Ramos (cell line): ENCODE measurements around the gene PLOD2.
"Not testable (repeated sequence)": the region's sequence is repeated elsewhere in the genome, so short reads cannot be mapped to it uniquely, and the experiment has no call there.

Experiments
- in situ Hi-C: fragments of 300-500 bp; cut with MboI; formaldehyde crosslinking; loops from one replicate; pipeline ENCODE4 v1.14.3; 2022; ENCODE audit warnings: low sequenced_read_pairs; ENCODE audit not compliant: unreplicated experiment

The PLOD2 gene

DNA sequence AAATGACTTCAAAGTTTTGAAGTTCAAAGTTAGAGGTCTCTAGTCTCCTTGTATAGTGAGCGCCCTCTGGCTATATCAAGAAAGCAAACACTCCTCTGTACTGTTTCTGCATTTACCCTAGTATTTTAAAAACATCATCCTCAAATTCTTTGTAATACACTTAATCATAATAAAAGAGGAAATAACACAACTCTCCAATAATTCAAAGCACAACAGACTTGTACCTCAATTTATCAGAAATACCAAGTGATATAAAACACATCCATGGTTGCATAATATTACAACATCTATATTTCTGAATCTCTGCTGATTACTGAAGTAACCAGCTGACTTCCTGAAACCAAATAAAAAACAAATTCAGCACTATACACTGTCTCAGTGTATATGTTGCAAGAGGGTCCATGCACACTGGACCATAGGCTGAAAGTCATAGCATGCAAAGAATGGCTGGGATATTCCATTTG, 12.5 kb downstream of the PLOD2 start:
- in situ Hi-C loops: no loop called here

DNA sequence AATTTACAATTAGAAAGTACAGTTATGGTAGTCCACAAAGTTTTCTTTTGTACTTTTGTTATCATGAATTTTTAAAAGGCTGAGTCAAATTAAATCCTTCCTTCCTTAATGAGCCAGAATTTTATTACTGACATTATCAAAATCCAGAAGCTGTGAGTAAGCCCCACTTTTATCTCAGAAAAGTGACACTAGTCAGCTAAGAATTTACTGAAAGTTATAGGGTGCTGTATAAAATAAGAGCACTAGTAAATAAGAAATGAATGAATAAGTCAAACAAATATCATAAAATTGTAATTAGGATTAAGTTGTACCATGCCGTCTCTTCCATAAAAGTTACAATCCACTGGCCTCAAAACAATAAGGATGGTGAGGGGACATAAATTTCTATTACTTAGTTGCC, 15.3 kb downstream of the PLOD2 start:
- in situ Hi-C loops: no loop called here

DNA sequence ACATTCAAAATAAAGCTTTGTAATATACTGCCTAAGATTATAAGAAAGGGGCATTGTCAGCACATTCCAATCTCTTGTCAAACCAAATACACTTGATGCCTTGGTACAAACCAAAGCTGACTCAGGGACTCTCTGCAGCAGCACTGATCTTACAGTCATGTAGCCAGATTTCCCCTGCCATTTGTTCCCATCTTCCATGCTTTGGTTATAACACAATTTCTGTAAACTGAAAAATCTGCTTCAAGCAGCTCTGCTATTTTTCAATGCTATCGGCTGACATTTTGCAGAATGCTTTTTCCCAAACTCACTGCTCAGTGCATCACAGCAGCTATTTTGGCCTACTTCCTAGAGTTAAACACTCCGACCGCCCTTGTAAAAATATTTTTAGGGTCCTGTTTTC, 18.2 kb downstream of the PLOD2 start:
- in situ Hi-C loops: no loop called here

DNA sequence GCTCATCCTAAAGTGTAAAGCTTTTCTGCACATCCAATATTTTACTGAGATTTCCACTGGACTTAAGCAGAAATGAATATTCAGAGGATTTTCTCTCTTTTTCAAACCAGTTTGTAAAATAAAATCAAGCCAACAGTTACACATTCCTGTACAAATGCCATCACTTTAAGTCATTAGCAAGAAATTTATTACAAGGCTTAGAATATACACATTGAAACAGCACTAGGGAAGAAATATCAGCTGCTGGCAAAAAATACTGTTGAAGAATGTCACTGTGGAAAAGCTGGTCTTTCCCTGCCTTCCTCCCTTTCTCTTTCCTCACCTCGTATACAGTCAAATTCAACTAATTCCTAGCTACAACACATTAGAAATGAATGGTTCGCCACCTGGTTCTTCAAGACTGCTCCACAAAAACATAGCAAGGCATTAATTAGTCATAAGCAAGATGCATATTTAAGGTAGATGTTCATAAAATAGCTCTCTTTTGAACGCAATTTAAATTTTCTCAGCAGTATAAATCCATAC, 21.3 kb downstream of the PLOD2 start:
- in situ Hi-C loops: no loop called here

DNA sequence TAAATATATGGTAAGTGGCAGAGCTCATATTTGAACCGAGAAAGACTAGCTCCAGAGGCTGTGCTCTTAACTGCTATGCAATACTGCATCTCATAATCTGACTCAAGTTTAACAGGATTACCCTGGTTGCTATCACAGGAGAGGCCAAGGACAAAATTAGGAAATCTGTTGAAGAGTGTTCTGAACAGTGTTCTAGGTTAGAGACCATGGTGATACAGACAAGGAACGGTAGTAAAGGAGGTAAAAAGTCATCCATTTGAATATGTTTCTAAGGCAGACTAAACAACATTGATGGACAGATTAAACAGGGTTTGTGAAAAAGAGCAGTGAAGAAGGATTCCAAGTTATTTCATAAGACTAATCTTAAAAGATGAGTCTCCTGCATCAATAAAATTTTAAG, 22.1 kb downstream of the PLOD2 start:
- in situ Hi-C loops: no loop called here

DNA sequence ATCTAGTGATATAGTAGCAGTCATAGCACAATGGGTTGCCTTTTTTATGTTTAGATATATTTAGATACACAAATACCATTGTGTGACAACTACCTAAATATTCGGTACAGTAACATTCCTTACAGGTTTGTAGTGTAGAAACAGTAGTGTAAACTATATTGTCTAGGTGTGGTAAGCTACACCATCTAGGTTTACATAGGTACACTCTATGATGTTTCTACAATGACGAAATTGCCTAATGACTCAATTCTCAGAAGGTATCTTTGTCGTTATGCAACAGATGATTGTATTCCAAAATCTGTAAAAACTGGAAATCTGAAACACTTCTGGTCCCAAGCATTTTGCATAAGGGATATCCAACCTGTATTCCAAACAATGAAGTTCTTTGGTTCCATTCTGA, 24.3 kb downstream of the PLOD2 start:
- in situ Hi-C loops: no loop called here

DNA sequence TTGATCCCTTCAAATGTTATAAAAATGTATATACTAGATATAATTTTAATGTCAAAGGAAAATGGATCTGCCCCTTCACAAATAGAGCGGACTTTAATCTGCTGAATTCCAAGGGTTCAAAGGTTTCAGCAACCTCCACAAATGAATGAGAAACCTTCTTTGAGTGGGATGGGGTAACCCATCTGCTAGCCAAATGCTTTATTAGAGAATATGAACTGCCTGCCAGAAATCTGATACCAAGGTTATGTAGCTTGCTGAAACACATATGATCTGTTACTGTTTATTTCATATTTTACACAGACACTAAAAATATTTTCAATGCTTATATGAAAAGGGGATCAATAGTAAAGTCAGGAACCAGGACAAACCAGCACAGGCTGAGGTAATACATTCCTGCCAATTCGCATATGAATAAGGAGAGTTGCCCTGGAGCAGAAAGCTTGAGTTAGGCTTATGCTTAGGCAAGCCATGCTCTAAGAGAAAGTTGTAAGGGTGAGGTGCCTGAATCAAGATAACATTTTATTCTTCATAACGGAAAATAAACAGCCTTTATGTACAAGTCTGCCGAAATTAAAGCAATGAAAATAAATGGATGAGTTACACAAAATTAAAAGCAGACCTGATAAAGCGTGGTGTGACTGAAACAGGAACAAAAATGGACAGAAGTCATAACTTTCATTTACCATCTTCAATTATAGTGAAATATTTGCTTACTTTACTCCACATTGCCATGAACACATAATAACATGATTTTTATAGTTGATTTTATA, 26.5 kb downstream of the PLOD2 start:
- in situ Hi-C loops: no loop called here

DNA sequence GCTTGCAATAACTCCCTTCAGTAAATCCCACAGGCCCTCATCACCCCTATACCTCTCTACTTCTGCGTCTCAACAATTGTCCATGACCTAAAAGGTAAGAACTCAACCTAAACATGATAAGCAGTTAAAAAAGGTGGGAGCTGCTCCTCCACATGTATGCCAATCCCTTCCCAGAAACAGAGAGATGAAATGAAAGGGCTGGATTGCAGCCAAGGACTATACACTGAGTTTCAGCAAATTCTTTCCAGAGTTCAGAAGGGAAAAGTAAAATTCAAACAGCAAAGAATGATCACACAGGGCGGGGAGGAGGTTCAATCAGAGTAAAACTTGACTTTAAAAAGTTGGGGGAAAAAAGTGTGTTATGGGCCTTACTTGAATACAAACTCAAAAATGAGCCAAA, 27.5 kb downstream of the PLOD2 start:
- in situ Hi-C loops: no loop called here

DNA sequence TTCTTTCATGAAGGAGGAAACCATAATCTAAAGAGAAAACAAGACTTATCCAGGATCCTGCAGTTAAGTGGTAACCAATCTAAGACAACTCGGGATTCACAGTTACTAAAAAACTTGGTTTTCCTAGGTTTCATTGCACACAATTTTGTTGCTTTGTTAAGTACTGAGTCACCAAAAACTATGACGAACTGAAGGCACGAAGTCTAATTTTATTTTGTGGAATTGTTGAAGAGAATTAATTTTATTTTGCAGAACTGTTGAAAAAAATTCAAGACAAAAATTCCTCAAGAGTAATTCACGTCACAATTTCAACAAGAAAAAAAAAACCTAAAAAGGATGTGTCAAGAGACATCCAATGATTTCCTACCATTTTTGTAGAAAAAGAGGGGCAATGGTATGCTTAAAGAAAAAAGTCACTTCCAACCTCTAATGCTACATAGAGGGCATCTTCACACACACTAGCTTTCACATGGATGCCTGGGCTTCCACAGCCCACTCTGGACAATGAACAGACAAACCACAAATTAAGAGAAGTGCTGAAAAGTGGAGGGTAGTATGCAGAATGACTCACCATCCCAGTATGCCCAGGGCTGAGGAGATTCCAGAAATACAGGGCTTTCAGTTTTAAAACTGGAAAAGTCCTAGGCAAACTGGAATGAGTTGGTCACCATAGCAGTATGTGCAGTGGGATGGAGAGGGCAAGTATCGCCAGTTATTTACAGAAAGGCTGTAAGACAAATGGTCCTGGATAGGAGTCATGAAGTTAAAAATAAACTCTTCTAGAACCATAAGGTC, 29.2 kb downstream of the PLOD2 start:
- in situ Hi-C loops: no loop called here

DNA sequence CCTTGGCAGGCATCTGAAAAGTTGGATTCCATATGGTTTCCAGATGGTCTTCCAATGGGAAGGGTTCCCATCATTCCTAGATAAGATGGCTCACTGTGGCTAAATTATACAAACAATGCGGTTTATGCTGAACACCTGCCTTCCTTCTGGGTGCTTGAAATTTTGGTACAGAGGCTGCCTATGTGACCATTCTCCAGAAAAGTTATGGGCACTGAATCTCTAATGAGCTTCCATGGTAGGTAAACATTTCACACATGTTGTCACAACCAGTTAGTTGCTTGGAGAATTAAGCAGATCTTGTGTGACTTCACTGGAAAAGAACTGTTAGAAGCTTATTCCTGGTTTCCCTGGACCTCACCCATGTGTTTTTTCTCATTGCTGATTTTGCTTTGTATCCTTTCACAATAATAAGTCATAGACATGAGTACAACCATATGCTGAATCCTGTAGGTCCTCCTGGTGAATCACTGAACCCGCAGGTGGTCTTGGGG, 30.1 kb downstream of the PLOD2 start:
- in situ Hi-C loops: no loop called here

DNA sequence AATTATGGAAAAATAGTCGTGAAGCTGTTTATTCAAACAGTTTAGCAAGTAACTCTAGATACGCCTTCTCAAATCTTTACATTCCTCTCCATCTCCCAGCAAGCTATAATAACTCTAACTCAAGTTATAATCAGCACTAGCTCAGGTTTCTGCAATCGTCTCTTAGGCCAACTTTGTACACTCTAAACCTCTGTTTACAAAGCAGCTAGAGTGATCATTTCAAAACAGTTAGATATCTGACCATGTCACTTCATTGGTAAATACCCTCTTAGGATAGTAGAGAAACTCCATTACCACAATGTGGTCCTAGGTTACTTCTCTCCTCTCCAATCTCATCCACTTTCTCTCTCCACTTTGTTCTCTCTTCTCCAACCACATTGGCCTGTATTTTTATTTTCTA, 31.2 kb downstream of the PLOD2 start:
- in situ Hi-C loops: no loop called here

DNA sequence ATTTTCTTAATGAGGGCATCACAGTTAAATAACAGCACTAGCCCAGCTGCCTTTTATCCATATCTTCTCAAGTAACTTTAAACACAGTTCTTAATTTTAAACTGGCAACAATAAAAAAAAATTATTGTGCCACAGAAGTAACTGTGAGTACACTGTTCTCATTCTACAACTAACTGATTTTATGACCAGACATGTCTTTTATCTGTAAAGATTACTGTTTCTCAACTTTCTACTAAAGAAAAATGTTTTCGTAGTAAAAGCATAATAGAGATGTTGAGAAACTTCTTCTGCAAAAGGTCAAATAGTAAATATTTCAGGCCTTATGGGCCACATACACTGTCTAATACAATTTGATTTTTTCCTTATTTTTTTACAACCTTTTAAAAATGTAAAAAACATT, 32.0 kb downstream of the PLOD2 start:
- in situ Hi-C loops: no loop called here

DNA sequence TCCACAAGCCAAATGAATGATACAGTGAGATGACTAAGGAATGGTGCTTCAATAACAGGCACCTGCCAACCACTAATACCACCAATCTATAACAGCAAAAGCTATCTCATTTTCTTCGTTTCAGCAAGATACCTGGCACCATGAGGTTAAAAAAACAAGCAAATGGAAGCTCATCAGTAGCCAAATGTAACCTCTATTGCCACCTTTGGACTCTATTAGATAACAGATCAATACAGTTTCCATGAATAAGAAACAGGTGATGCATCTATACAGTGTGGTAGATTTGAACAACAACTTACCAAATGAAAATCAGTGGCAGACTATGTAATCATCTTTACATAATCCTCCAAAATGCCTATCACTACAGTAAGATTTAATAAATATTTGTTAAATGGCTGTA, 32.8 kb downstream of the PLOD2 start:
- in situ Hi-C loops: no loop called here

DNA sequence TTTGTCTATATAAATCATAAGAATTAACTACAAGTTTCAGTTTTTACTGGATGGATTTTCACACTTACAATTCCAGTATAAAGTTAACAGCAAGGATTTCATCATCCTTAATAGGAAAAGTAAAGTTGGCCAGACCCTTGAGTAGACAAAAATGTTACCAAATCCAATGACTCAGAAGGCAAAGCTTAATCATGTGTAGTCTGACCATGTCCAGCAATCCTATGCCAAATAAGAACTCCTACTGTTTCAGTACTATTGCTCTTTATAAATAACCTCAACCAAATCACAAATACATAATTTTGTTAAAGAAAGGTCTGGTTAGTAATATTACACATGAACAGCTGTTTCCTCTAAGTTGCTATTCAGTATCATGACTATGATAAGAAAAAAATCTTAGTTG, 35.0 kb downstream of the PLOD2 start:
- in situ Hi-C loops: no loop called here

DNA sequence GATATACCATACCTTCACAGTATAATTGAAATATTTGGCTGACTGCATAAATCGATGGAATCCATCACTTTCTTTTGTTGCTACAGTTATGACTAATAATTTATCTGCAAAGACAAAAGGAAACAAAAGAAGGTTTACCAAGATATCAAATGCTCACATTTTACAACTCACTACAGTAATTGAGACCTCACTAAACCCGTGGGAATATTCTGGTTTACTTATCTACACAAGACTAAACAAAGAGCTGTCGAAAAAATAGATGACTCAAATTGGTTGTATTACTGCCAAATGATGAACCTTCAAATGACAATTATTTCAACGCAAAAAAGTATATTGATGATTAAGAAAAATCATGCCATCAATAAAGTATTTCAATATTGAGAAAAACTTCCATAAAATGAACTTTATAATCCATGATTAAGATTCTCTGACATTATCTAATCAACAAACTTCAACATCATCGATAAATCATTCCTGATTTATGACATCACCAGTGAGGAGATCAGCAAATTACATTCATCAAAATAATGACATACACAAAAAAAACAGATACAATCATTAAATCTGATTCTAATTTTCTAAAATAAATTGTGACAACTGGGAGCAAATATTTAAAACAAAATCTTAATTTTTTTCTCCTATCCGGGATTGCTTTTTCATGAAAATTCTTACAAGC, 36.7 kb downstream of the PLOD2 start:
- in situ Hi-C loops: no loop called here

DNA sequence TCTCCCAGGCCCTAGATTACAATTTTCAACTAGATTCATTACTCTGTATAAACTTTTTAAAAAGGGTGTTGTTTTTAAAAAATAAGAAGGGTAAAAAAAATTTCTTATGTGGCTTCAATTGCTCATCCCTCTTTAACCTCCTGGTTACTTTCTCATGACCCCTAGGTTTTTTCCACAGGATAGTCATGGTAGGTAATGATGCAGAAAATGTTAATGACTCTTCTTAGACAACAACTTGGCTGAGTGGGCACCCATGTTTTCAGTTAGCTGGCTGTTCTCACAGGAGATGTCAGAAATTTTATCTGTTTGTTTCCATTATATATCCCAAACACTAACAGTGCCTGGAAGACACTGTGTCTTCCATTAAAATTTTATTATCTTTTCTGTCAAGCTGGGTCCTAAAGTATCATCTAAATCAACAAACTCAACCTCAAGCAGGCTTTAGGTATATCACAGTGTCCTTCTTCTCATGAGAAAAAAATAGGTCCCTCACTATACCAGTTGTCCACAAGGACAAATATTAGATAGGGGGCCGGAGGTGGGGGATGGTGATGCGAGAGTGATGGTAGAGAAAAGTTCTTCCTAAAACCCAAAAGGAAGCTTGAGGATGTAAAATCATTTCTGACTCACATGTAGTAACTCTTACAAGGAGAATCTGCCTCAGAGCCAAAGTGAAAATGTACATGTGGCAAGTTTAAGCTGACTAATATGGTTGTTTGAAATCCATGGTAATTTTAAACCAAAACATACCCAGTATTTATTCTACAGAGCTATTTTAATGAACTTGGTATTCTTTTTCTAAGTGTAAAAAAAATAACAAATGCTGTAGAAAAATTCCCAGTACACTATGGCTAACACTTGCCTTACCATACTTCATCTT, 43.3 kb downstream of the PLOD2 start:
- in situ Hi-C loops: no loop called here

DNA sequence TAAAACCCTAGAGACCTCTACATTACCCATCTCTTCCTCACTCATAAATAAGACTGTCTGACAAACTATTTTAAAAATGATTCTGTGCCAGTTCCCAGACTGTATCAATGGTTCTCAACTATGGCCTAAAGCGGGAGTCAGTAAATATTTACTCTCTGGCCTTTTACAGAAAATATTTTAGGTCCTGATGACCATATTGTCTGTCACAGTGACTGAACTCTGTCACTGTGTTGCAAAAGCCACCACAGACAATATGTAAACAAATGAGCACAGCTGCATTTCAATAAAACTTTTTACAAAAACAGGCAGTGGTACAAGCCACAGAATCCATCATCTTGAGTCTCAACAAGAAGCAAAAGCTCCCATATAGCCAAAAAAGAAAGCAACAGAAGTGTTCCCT, 45.4 kb downstream of the PLOD2 start:
- in situ Hi-C loops: no loop called here

DNA sequence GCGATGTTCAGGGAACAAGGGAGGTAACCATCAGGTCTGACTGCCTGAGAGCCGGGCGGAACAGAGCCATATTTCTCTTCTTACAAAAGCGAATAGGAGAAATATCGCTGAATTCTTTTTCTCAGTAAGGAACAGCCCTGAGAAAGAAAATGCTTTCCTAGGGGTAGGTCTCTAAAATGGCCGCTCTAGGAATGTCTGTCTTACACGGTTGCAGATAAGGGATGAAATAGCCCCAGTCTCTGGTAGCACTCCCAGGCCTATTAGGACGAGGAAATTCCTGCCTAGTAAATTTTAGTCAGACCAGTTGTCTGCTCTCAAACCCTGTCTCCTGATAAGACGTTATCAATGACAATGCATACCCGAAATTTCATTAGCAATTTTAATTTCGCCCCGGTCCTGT, 47.2 kb downstream of the PLOD2 start:
- in situ Hi-C loops: not testable (repeated sequence)

DNA sequence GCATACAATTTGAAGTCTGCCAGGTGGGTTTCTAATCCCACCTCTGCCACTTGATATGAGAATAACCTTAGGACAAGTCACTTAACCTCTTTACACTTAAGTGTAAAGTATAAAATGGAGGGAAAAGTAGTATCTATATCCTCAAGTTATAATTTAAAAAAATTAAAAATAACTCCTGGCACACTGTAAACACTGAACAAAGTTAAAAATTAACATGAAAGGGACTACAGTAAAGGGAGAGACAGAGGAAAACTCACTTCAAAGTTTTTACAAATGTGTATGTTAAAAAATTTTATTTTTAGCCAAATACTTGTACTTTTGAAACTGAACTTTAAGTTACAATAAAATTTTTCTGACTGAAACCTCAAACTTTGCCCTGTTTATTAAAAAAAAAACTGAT, 49.6 kb downstream of the PLOD2 start:
- in situ Hi-C loops: no loop called here

DNA sequence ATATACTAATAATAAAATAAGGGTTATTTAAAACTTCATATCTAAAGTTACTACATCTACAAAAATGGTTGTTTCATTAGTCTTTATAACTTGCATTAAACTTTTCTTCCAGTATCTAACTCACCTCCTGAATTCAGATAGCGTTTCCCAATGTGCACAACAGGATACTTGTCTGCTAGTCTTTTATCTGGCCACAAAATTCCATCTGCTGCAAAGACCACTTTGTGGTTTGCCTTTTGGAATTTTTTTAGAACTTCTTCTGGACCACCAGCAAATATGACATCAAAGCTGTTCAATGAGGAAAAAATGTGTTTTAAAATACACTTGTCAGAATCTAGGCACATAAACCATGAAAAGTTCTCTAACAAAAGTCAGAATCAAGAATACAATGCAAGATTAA, 50.8 kb downstream of the PLOD2 start:
- in situ Hi-C loops: no loop called here
